NOMO-1 treated with DMSO at 0.1 percent for 48 hours (cell line): ENCODE measurements around the gene CRY1.
"Not testable (repeated sequence)": the region's sequence is repeated elsewhere in the genome, so short reads cannot be mapped to it uniquely, and the experiment has no call there.

Experiments used
- DNase-seq: peaks from one replicate; lab custom pipeline; 2025; ENCODE audit not compliant: unreplicated experiment; lab: John Stamatoyannopoulos, UW

The CRY1 gene

DNA sequence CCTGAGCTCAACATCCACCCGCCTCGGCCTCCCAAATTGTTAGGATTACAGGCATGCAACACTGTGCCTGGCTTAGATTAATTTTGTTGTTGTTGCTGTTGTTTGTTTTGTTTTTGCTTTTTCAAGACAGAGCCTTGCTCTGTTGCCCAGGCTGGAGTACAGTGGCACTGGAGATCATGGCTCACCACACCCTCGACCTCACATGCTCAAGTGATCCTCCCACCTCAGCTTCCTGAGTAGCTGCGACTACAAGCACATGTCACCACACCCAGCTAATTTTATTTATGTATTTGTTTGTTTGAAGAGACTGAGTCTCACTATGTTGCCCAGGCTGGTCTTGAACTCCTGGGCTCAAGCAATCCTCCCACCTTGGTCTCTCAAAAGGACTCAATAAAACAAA, 26.7 kb downstream of the CRY1 start:
- DNase-seq = no peak

DNA sequence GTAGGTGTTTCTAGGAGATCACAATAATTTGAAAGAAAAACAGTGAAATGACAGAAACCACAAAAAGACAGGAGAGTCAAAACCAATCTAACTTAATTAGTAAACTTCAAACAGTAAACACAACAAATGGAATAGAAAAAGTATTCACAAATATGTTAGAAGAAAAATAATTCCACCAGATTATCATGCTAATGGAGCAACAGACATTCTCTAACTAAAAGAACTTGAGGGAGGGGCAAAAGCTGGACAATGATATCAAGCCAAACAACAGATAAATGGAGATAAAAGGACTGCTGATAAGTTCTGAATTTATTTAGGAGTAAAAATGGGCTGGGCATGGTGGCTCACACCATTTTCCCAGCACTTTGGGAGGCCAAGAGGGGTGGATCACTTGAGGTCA, 28.7 kb downstream of the CRY1 start:
- no peak for DNase-seq

DNA sequence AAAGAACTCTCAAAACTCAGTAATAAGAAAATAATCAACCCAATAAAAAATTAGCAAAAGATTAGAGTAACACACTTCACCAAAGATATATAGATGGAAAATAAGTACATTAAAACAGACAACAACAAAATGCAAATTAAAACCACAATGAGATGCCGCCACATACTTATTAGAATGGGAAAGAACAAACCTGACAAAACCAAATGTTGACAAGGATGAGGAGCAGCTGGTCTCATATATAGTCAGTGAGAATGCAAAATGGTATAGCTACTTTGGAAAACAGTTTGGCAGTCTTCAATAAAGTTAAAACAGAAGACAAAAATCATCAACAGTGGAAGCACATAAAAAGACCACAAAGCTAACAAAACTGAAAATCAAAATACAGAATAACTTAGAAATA, 29.1 kb downstream of the CRY1 start:
- DNase-seq = no peak

DNA sequence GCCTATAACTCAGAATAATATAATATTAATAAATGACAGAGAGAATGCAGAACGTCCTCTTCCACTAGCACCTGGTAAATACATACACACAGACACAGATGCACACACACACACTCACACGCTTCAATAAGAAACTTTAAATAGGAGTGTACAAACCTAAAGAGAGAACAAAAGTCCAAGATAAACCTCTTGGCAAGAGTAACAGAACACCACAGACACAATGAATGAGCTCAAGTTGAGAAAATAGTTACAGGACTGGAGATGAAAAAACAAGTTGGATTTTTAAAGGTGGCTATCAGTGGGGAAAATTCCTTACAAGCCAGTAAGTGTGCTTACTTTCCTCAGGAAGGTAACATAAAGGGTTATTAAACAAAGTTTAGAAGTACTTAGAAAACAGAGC, 35.2 kb downstream of the CRY1 start:
- no peak for DNase-seq

DNA sequence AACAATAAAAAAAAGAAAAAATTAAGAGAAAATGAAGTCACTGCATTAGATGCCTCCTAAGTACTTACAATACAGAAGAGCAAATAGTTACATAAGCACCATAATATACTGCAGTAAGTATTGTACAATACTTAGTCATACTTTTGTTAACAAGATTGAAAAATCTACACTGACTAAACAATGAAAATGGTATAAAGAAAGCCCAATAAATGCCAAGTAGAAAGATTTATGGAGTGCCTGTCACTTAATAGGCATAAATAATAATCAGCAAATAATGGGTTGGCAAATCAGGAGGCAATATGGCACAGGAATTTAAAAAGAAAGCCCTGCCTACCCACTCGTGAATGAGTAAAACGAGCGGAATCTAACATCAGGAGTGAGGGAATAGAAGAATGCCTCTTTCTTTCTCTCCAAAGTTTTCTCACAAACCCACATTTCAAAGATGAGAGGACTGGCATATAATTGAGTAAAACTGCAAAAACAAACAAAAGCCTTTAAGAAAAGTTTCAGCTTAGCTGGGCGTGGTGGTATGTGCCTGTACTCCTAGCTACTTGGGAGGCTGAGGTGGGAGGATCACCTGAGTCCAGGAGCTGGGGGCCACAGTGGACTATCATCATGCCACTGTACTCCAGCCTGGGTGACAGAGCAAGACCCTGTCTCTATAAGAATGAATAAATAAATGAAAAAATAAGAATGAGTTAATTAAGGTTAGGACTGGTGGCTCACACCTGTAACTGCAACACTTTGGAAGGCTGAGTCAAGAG, 36.1 kb downstream of the CRY1 start:
- no peak for DNase-seq

DNA sequence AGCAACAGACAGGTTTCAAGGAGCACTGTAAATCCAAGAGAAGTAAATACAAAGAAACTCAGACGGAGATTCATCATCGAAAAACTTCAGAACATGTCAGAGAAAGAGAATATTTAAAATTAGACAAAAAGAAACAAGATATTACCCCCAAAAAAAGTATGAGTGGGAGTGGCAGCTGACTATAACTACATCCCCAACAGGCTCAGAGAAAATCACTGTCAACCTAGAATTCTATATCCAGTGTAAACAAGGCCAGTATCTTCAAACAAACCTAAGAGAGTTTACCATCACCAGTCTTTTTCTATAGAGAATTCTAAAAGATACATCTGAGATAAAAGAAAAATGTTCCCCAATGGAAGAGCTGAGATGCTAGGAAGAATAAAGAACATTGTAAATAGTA, 39.6 kb downstream of the CRY1 start:
- DNase-seq = no peak

DNA sequence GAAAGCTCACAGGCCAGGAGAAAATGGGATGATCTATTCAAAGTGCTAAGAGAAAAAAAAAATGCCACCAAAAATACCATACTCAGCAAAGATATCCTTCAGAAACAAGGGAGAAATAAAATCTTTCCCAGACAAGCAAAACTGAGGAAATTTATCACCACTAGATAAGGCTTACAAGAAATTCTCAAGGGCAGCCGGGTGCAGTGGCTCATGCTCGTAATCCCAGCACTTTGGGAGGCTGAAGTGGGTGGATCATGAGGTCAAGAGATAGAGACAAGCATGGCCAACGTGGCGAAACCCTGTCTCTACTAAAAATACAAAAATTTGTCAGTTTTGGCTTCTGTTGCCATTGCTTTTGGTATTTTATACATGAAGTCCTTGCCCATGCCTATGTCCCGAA, 48.2 kb downstream of the CRY1 start:
- DNase-seq = no peak

DNA sequence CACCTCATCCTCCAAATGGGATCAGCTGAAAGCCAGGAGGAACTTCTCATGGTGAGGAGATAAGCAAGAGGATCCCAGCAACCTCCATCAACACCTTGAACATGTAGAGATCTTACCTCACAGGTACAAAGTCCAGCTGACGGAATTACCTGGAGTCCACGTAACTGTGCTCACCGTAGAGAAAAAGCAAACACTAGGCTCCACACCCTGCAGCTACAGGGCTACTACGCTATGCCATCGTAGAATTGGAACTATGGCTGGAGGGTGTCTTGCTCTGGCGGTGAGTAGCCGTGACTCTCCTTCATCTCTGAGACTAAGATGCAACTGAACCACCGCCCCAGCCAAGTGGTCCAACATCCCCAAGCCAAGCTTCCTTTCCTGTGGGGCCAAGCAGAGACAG, 50.5 kb downstream of the CRY1 start:
- DNase-seq = no peak

DNA sequence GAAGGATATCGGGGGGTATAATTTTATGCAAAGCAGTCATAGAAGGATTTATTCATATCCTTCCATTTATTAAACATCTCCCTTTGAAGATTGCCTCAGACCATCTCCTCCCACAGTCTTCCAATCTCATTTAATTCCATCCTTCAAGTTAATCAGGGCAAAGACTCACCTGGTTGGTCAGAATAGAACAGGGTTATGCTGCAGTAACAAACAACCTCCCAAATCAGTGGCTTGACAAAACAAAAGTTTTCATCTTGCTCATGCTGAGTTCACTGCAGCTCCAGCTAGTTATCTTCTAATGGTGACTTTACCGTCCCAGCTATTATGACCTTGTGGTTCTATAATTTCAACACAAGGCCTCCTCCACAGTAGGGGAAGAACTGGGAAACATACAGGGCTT, 57.6 kb downstream of the CRY1 start:
- no peak for DNase-seq

DNA sequence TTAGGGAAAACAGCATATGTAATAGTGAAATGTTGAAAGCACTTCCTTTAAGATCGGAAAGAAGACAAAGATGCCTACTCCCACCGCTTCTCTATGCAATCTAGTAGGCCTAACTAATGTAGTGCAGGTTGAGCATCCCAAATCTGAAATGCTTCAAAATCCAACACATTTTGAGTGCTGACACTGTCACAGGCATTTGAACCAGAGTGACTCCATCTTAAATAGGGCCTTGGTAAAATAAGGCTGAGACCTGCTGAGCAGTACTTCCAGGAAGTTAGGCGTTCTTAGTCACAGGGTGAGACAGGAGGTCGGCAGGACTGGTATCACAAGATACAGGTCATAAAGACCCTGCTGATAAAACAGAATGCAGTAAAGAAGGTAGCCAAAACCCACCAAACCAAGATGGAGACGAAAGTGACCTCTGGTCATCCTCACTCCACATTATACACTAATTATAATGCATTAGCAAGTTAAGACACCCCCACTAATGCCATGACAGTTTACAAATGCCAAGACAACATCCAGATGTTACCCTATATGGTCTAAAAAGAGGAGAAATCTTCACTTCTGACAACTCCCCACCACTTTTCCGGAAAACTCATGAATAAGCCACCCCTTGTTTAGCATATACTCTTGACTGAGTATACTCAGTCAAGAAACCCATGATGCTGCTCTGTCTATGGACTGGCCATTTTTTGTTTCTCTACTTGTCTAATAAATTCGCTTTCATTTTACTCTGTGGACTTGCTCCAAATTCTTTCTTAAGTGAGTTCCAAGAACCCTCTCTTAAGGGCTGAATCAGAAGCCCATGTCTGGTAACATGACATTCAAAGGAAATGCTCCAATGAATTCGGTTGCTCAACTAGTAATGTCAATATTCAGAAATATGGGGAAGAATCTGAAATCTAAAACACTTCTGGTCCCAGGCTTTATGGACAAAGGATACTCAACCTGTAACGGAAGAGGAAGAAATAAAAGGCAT, 59.3 kb downstream of the CRY1 start:
- no peak for DNase-seq

DNA sequence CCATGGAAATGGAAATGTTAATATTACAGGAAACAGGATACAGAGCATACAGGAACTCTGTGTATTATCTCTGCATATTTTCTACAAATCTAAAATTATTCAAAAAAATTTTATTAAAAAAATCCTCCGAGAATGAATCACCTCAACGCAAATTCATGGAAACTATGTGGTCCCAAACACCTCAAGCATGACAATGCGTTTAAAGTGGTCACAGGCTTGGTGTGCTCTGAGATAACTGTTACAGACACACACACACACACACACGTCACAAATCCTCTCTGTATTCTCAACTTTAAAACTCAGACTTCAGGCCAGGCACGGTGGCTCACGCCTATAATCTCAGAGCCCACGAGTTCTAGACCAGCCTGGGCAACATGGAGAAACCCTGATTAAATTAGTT, 61.1 kb downstream of the CRY1 start:
- no peak for DNase-seq

DNA sequence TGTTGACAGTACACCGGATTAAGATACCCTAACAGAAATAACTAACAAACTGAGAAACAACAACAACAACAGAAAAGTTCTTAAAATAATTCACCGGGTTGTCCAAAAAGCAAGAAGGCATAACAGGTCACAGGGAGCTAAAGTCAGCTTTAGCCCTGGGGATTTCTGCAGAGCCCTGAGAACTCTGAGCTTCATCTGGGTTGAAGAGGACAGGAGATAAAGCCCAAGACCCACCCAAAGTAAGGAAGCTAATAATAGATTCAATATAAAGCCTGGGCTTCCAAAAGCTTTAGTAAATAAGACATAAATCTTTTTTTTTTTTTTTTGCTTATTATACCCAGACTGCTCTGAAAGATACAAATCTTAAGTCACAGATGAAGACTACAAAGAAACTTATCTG, 62.3 kb downstream of the CRY1 start:
- no peak for DNase-seq

DNA sequence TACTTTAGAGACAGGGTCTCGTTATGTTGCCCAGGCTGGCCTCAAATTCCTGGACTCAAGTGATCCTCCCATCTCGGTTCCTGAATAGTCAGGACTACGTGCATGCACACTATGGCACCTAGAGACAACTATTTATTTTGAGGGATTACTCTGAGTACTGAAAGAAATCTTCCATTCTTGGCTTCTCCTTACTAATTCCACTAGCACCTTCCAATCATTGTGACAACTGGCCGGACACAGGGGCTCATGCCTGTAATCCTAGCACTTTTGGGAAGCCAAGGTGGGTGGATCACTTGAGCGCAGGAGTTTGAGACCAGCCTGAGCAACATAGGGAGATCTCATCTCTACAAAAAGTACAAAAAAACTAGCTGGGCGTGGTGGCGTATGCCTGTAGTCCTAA, 64.3 kb downstream of the CRY1 start:
- DNase-seq = no peak

DNA sequence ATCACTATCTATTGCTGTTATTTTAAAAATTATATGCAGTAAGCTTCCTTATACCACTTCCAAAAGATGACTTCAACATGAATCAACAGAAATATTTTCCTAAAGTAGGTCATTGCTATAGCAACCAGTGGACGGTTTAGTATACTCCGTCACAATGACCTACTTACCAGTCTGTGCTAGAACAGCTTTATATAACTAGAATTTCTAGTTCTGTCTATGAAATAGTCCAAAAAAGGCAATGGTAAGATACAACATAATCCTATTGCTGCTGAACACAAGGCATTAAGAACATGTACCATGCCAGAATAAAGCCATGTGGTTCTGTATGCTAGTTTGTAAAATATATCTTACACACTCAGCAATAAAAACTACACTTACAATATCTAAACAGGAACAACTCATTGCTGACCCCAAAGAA, 65.7 kb downstream of the CRY1 start:
- no peak for DNase-seq

DNA sequence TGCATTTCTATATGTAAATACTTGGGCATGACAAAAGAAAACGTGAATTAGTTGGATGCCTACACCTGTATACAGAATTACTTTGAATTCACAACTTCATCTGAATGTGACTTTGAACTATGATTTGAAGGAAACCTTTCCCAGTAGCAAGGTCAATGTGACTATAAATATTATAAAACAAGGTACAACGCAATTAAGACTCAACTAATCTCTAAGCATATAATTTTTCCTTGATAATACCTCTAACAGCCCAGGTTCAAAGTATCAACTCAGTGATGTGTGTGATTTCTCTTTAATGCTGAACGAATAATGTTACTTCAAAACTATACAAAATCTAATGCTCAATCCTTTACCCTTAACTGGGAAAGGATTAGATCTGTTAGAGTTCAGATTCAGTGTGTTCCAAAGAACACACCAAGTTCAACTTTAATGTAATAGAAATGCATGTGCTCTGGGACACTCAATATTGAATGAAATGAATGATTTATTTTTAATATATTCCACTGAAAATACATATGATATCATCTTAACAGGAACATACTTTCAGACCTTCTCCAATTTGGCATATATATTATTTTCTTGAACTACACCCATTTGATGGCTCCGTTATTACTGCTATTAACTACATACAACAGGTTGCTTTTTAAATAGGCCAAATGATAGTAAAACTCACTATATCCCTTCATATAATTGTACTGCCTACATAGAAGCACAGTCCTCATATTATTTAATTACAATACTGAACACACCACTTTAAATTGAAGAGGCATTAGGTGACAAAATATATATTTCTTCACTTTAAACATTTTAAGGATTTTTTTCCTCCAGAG, 66.3 kb downstream of the CRY1 start:
- no peak for DNase-seq

DNA sequence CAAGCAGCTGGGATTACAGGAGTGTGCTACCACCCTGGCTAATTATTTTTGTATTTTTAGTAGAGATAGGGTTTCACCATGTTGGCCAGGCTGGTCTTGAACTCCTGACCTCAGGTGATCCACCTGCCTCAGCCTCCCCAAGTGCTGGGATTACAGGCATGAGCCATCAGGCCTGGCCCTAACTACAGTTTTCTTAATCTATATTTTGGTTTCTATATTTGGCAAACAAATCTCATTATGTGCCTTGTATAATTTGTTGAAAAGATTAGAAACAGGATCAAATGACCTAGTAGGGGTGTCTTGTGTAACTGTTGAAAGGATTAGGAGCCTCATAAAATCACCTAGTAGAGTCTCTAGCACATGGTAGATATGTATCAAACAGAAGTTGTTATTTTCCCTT, 67.0 kb downstream of the CRY1 start:
- DNase-seq = not testable (repeated sequence)

DNA sequence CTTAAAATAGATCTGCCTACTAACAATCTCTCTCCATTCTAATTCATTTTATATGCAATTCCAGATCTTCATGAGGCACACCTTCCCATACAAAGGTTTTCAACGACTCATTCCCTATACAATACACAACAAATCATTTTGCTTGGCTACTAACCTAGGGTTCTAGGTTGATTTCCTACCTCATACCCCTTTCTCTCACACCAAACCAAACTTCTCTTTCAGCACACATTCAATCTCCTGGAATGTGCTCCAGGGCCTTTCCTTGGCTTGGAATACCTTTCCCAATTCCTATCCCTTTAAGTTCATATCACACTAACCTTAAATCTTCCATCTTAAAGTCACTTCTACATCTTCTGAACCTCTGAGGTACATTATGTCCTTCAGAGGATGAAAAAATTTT, 67.7 kb downstream of the CRY1 start:
- DNase-seq = no peak

DNA sequence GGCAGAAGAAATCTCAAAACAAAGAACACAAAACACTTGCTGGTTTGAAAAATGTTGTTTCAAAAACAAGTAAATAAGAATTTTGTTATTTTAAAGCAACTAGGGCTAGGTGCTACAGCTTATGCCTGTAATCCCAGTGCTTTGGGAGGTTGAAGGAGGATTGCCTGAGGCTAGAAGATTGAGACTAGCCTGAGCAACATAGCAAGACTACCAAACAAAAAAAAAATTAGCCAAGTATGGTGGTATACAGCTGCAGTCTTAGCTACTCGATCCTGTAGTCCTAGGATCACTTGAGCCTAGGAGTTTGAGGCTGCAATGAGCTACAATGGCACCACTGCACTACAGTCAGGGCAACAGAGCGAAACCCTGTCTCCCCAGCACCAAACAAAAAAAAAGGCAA, 73.8 kb downstream of the CRY1 start:
- no peak for DNase-seq

DNA sequence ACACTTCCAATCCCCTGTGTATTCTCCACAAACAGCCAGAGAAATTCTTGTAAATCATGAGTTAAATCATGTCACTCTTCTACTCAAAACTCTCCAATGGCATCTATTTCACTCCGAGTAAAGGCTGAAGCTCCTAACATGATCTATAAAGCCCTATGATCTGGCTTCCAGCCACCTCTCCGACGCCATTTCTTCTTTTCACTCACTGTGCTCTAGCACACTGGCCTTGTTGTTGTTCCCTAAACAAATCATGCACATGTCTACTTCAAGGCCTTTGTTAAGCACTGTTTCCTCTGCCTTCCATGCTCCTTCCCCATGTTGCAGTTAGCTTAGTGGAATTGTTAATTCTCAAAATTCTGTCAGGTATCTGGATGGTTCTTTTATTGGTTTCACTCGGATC, 76.3 kb downstream of the CRY1 start:
- DNase-seq = no peak

DNA sequence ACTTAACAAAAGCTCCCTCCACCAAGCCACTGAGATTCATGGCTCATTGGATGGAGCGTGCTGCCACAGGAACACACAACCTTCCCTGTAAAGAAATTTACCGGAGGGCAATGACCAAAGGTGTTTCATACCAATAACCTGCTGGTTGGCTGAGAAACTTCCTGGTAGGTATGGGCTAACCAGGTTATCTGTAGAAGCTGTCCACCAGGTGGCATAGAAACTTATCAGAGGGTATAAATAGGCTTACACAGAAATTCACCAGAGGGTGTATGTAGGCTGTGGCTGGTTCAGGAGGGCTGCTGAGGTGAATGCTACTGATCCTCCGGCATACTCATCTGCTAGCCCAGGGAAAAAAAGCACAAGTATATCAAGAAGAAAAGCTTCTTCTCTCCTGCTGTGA, 79.3 kb downstream of the CRY1 start:
- no peak for DNase-seq

DNA sequence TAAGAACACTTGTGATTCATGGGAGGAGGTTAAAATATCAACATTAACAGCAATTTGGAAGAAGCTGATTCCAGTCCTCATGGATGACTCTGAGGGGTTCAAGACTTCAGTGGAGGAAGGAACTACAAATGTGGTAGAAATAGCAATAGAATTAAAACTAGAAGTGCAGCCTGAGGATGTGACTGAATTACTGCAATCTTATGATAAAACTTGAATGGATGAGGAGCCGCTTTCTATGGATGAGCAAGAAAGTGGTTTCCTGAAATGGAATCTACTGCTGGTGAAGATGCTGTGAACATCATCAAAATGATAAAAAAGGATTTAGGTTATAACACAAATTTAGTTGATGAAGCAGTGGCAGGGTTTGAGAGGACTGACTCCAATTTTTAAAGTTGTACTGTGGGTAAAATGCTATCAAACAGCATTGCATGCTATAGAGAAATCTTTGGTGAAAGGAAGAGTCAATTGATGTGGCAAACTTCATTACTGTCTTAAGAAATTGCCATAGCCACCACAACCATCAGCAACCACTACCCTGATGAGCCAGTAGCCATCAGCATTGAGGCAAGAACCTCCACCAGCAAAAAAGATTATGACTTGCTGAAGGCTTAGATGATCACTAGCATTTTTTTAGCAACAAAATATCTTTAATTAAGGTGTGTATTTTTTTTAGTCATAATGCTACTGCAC, 80.5 kb downstream of the CRY1 start:
- DNase-seq = no peak
